Caco-2 (cell line): Measurements from ENCODE around the gene ADK. TPM values are rescaled to one million over a fixed set of nuclear protein-coding genes. Genes with fewer than 3 reads are reported as not detected.
"Not testable (repeated sequence)": the region's sequence is repeated elsewhere in the genome, so short reads cannot be mapped to it uniquely, and the experiment has no call there.

Experiments
- BruUV-seq: library from RNA; stranded (reverse); fragments of 400-500 nt; replicated peaks from 2 replicates; lab custom pipeline; 2021; lab: Mats Ljungman, UMichigan
- CTCF ChIA-PET: fragments of 300-600 bp; sonication (Branson Sonifier 250); formaldehyde crosslinking; loops from one replicate; lab custom pipeline; 2022; ENCODE audit warnings: antibody characterized with exemption; lab: Charles Lee
- POLR2A ChIA-PET: fragments of 300-600 bp; sonication (Branson Sonifier 250); formaldehyde crosslinking; loops from one replicate; lab custom pipeline; 2022; ENCODE audit warnings: antibody characterized with exemption; lab: Charles Lee
- DNase-seq, 2 experiments: peaks; one replicate each; pipeline versions ENCODE4 v3.0.0 to v3.0.0-alpha.2; 2020 to 2022
- H3K27me3 ChIP-seq: replicated peaks from 2 replicates; pipeline ENCODE4 v1.6.0; 2011; ENCODE audit warnings: low read length; ENCODE audit not compliant: control insufficient read depth, insufficient read depth
- H3K36me3 ChIP-seq: 2 replicates; pipeline ENCODE4 v1.5.1; 2011; ENCODE audit warnings: low read length; ENCODE audit not compliant: control insufficient read depth, insufficient read depth
- H3K4me1 ChIP-seq: fragments of 250-450 bp; sonication (Bioruptor Pico); 2 replicates; pipeline ENCODE4 v1.5.1; 2020; ENCODE audit warnings: mild to moderate bottlenecking
- H3K4me3 ChIP-seq: 2 replicates; pipeline ENCODE4 v1.5.1; 2011; ENCODE audit warnings: low read depth, mild to moderate bottlenecking, control low read depth, low read length
- H3K9me3 ChIP-seq: fragments of 250-450 bp; sonication (Bioruptor Pico); 2 replicates; pipeline ENCODE4 v1.5.1; 2020; ENCODE audit warnings: mild to moderate bottlenecking, moderate library complexity
- H3K27ac Mint-ChIP-seq: one replicate; pipeline ENCODE4 v1.8.0; 2022; ENCODE audit warnings: mixed read lengths; ENCODE audit not compliant: unreplicated experiment
- H3K27me3 Mint-ChIP-seq: one replicate; pipeline ENCODE4 v1.8.0; 2022; ENCODE audit warnings: mixed read lengths; ENCODE audit not compliant: insufficient read depth, unreplicated experiment
- H3K36me3 Mint-ChIP-seq: one replicate; pipeline ENCODE4 v1.8.0; 2022; ENCODE audit warnings: mild to moderate bottlenecking, mixed read lengths; ENCODE audit not compliant: insufficient read depth, unreplicated experiment
- H3K4me1 Mint-ChIP-seq: one replicate; pipeline ENCODE4 v1.8.0; 2022; ENCODE audit warnings: low read depth, mixed read lengths; ENCODE audit not compliant: unreplicated experiment
- H3K4me3 Mint-ChIP-seq: one replicate; pipeline ENCODE4 v1.8.0; 2022; ENCODE audit warnings: mild to moderate bottlenecking, moderate library complexity, mixed read lengths; ENCODE audit not compliant: unreplicated experiment
- H3K9me3 Mint-ChIP-seq: one replicate; pipeline ENCODE4 v1.8.0; 2022; ENCODE audit warnings: mixed read lengths; ENCODE audit not compliant: unreplicated experiment
- CTCF ChIP-seq, 2 experiments: fragments of 200-600 bp in 1 of 2; IDR thresholded peaks; 1 replicate in 1 of 2; 2 replicates in 1 of 2; pipeline versions ENCODE4 v1.5.1 to v1.8.0; 2011 to 2022; ENCODE audit warnings: antibody characterized with exemption in 1 of 2, control low read depth in 1 of 2, inconsistent platforms in 1 of 2, low read depth in 1 of 2, low read length in 1 of 2, mild to moderate bottlenecking in 1 of 2, moderate library complexity in 1 of 2; ENCODE audit not compliant: insufficient read depth in 1 of 2, severe bottlenecking in 1 of 2, unreplicated experiment in 1 of 2
- intact Hi-C: fragments of 100-400 bp; cut with micrococcal nuclease; formaldehyde crosslinking; loops from one replicate; pipeline ENCODE4 v1.10.0; 2022; ENCODE audit not compliant: unreplicated experiment
- total RNA-seq: library from RNA; stranded (reverse); gene quantifications from 2 replicates; pipeline ENCODE4 v1.2.3, GENCODE V29; 2022

ADK gene
- total RNA-seq, 1 experiment from 2014 or later, result 105 TPM

- no peak for DNase-seq
- Mint-ChIP-seq H3K36me3 (peaks cover 14% of the 10 kb centered on the region), H3K9me3 (peaks cover 11% of the 10 kb centered on the region), H3K27ac (no peak overlapping the region), H3K27me3 (no peaks in the 10 kb centered on the region), H3K4me1 (no peaks in the 10 kb centered on the region), H3K4me3 (no peak overlapping the region)
- ChIA-PET CTCF (no interaction called here), POLR2A (no interaction called here)
- Histone ChIP-seq H3K4me1 (no peaks in the 10 kb centered on the region), H3K4me3 (no peak overlapping the region), H3K27me3 (no peaks in the 10 kb centered on the region), H3K9me3 (no peaks in the 10 kb centered on the region), H3K36me3 (no peaks in the 10 kb centered on the region; the same call in 1 of the 2 replicates)
- intact Hi-C loops, result no loop called here
- no TSS peak for BruUV-seq
- no peak for TF ChIP-seq CTCF (IDR thresholded peaks at IDR 0.05; ENCODE audit: insufficient read depth in 1 of 2, low read depth in 1 of 2, low read length in 1 of 2, severe bottlenecking in 1 of 2, unreplicated experiment in 1 of 2)
Observed at GRCh38 chr10:74453169-74453568, 302.1 kb downstream of the ADK start.

GRCh38 chr10:74457478-74457877 lies 306.5 kb downstream of the ADK start:
- BruUV-seq, H3K27me3 ChIP-seq, H3K36me3 ChIP-seq, H3K27ac Mint-ChIP-seq, H3K4me1 ChIP-seq, CTCF ChIA-PET, DNase-seq, H3K27me3 Mint-ChIP-seq, H3K9me3 ChIP-seq, intact Hi-C loops, POLR2A ChIA-PET, H3K4me3 ChIP-seq, H3K4me3 Mint-ChIP-seq, H3K4me1 Mint-ChIP-seq: not testable (repeated sequence)
- Mint-ChIP-seq H3K36me3 (peaks cover 14% of the 10 kb centered on the region), H3K9me3 (peaks cover 11% of the 10 kb centered on the region)

- ChIA-PET POLR2A (no interaction called here), CTCF (no interaction called here)
- TF ChIP-seq CTCF (IDR thresholded peaks at IDR 0.05; ENCODE audit: insufficient read depth in 1 of 2, low read depth in 1 of 2, low read length in 1 of 2, severe bottlenecking in 1 of 2, unreplicated experiment in 1 of 2), result no peak
- H3K27me3 ChIP-seq, result no peaks in the 10 kb centered on the region
- H3K36me3 ChIP-seq, result no peaks in the 10 kb centered on the region
- no peaks in the 10 kb centered on the region for H3K4me1 ChIP-seq
- Mint-ChIP-seq H3K36me3 (peaks cover 13% of the 10 kb centered on the region), H3K4me1 (no peaks in the 10 kb centered on the region), H3K27me3 (no peaks in the 10 kb centered on the region), H3K27ac (no peak overlapping the region), H3K9me3 (peaks cover 9% of the 10 kb centered on the region), H3K4me3 (no peak overlapping the region)
- no peak overlapping the region for H3K4me3 ChIP-seq
- DNase-seq, result no peak
- no peaks in the 10 kb centered on the region for H3K9me3 ChIP-seq
- BruUV-seq, result no TSS peak
- intact Hi-C loops, result no loop called here
Observed at GRCh38 chr10:74460812-74461211, 309.8 kb downstream of the ADK start.
